GM12864 (cell line): ENCODE measurements around the gene TNIK.

Source experiments
- DNase-seq: peaks from one replicate; pipeline ENCODE4 v3.0.0-alpha.2; 2011; ENCODE audit warnings: low read depth
- H3K4me3 ChIP-seq: 2 replicates; pipeline ENCODE4 v1.5.1; 2011; ENCODE audit warnings: mild to moderate bottlenecking, low read depth, low read length, control low read depth
- TF ChIP-seq, protein P1 (sequence below): IDR thresholded peaks from 2 replicates; pipeline ENCODE4 v1.5.1; 2011; ENCODE audit warnings: low read depth, mild to moderate bottlenecking, moderate library complexity, low read length, control low read depth, inconsistent platforms; ENCODE audit errors: missing control alignments

Gene TNIK

GRCh38 chr3:171398343-171398742 is 61.9 kb downstream of the TNIK start:
- no peak for DNase-seq
- TF ChIP-seq, protein P1, sequence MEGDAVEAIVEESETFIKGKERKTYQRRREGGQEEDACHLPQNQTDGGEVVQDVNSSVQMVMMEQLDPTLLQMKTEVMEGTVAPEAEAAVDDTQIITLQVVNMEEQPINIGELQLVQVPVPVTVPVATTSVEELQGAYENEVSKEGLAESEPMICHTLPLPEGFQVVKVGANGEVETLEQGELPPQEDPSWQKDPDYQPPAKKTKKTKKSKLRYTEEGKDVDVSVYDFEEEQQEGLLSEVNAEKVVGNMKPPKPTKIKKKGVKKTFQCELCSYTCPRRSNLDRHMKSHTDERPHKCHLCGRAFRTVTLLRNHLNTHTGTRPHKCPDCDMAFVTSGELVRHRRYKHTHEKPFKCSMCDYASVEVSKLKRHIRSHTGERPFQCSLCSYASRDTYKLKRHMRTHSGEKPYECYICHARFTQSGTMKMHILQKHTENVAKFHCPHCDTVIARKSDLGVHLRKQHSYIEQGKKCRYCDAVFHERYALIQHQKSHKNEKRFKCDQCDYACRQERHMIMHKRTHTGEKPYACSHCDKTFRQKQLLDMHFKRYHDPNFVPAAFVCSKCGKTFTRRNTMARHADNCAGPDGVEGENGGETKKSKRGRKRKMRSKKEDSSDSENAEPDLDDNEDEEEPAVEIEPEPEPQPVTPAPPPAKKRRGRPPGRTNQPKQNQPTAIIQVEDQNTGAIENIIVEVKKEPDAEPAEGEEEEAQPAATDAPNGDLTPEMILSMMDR = no peak
- H3K4me3 ChIP-seq = no peak overlapping the region

- DNase-seq = no peak
- no peak overlapping the region for H3K4me3 ChIP-seq
- TF ChIP-seq, protein P1 = no peak
Observed at GRCh38 chr3:171397089-171397488, 63.1 kb downstream of the TNIK start.

GRCh38 chr3:171396048-171396447 is 64.2 kb downstream of the TNIK start:
- DNase-seq = no peak

DNA sequence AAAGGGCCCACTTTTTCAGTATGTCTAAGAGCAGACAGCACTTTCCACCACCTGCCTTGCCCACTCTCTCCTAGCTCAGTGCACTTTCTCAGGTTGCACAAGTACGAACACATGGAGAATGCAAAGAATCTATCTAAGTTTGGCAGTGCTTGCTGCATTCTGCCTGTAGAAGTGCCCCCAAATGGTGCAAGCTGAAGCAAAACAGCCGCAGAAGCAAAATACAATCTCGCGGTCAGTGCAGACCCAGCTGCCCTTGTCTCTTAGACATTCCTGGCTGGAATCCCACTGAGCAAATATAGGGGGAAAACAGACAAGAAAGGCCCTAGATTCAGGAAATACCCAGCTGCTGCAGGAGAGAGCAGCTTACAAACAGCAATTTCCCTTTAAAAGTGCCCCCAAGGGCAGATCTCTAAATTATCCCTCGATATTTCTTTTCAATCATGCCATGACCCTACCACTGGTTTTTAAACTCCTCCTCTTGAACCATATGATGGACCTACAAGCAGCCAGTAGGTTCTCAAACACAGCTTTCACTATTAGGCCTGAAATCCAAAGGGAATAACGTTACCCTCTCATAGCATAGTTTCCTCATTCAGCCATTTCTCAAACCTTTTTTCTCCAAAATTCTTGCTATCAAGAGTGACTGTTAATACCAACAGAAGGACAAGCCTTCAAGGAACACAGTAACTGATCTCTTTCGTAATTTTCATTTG is 67.0 kb downstream of the TNIK start:
- TF ChIP-seq, protein P1 = no peak
- DNase-seq = no peak
- H3K4me3 ChIP-seq = no peak overlapping the region

More at GRCh38 chr3:171396048-171396447, 64.2 kb downstream of the TNIK start:
- TF ChIP-seq, protein P1 = no peak
- no peak overlapping the region for H3K4me3 ChIP-seq

DNA sequence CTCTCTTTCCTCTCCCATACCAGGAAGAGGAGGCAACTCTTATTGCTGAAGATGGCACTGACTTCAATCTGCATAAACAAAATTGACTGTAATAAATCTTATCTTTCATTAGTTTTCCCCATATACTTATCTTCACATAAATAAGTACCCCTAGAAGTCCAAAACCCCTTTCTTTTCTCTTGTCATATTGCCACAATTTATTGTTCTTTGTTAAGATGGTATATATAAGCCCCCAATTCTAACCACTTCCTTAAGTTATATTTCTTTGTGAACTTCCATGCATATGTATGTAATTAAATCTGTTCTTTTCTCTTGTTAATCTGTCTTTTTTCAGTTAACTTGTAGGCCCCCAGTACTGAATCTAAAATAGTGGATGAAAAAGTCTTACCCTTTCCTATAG is 68.8 kb downstream of the TNIK start:
- TF ChIP-seq, protein P1 = no peak
- no peak overlapping the region for H3K4me3 ChIP-seq
- DNase-seq = no peak

DNA sequence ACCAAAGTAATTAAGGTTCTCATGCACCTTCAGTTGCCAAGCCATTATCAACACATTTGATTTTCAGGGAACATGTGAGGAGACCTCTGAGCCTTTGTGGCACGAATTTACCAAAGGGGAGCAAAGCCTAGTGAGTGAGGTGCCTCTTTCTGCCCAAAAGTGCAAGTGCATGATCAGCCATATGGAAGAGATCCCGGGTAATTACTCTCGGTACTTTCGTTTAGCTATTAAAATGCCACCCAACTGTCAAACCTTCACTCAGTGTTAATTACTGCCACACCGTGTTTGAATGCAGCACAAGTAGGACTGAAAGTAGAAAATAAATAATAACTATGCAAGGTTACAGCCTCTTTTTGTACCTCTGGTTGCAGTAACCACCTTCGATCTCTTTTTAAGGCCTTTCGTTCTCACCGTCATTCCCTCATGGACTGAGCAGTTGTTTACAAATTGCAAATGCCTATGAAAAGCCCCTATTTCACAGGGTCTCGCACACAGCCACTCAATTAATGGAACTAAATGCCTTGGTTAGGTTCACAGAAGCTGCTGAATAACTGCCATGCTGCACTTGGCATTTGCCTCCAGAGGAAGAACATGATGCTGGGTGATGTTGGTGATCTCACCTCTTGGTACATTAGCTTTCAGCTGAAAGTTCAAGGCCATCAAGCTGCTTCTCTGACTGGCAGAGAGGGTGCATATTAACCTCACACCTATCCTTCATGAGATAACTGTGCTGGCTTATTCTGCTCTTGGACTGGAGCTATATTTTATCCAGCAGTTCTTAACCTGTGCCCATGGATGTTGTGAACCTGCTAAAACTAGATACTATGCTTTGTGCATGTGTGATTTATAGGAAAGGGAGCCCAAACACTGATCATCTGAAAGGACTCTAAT is 69.9 kb downstream of the TNIK start:
- TF ChIP-seq, protein P1 = no peak
- no peak overlapping the region for H3K4me3 ChIP-seq
- no peak for DNase-seq

DNA sequence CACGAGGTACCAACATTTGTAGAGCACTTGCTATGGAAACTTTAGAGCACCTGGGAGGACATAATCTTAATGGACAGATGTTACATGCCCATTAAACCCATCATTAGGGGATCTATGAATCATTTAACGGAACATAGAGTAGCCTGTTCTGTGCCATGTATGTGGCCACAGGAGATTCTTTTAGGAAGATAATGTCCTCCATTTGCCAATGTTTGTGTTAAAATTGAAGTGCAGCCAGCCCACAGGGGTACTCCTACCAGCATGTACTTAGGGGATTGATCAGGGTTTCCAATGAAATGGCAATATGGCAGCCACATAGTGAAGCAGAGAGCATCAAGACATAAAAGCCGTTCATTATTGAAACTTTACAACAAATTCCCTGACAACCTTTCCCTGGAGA is 70.7 kb downstream of the TNIK start:
- TF ChIP-seq, protein P1 = no peak
- no peak for DNase-seq
- no peak overlapping the region for H3K4me3 ChIP-seq
